ENCODE measurements around the gene TNNI3.

- no peak for TF ChIP-seq CTCF (IDR thresholded peaks at IDR 0.05)
- TF ChIP-seq RCOR1 (IDR thresholded peaks at IDR 0.05; ENCODE audit: low read length) = no peak
- TF ChIP-seq JUND (IDR thresholded peaks at IDR 0.05) = no peak
- TF ChIP-seq MXI1 (IDR thresholded peaks at IDR 0.05; ENCODE audit: low read depth, low read length) = no peak
- TF ChIP-seq EZH2phosphoT487 (IDR thresholded peaks at IDR 0.05; ENCODE audit: borderline replicate concordance, low read depth) = no peak
- no peak for TF ChIP-seq FOXJ3 (CRISPR knock-in tag; IDR thresholded peaks at IDR 0.05)
- TF ChIP-seq TAF1 (IDR thresholded peaks at IDR 0.05; ENCODE audit: borderline replicate concordance, low read depth, low read length) = no peak
- no peak for TF ChIP-seq POLR2AphosphoS5 (IDR thresholded peaks at IDR 0.05; ENCODE audit: low read depth, low read length)
- TF ChIP-seq, protein P1, sequence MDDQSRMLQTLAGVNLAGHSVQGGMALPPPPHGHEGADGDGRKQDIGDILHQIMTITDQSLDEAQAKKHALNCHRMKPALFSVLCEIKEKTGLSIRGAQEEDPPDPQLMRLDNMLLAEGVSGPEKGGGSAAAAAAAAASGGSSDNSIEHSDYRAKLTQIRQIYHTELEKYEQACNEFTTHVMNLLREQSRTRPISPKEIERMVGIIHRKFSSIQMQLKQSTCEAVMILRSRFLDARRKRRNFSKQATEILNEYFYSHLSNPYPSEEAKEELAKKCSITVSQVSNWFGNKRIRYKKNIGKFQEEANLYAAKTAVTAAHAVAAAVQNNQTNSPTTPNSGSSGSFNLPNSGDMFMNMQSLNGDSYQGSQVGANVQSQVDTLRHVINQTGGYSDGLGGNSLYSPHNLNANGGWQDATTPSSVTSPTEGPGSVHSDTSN (IDR thresholded peaks at IDR 0.05) = no peak
Measured at GRCh38 chr19:55173186-55173713, 15.7 kb upstream of the TNNI3 start.

Measured in SK-N-SH (cell line).